Keratinocyte (primary cell): ENCODE data around the gene ZSCAN25.

ENCODE experiments used
- EZH2 ChIP-seq: IDR thresholded peaks from one replicate; pipeline ENCODE4 v1.6.1; 2012; ENCODE audit warnings: inconsistent platforms, mild to moderate bottlenecking, low read length, moderate library complexity
- TF ChIP-seq, protein P1 (sequence below), 3 experiments: IDR thresholded peaks in 1 of 3; conservative IDR thresholded peaks in 1 of 3; optimal IDR thresholded peaks in 1 of 3; 2 replicates in 2 of 3; 3 replicates in 1 of 3; pipeline versions ENCODE3 to v1.5.1; 2011; ENCODE audit warnings: low read length in 3 of 3, mild to moderate bottlenecking in 3 of 3, moderate library complexity in 2 of 3, control low read depth in 1 of 3, inconsistent platforms in 1 of 3; ENCODE audit not compliant: insufficient read depth in 2 of 3; ENCODE audit errors: extremely low read depth in 1 of 3

DNA sequence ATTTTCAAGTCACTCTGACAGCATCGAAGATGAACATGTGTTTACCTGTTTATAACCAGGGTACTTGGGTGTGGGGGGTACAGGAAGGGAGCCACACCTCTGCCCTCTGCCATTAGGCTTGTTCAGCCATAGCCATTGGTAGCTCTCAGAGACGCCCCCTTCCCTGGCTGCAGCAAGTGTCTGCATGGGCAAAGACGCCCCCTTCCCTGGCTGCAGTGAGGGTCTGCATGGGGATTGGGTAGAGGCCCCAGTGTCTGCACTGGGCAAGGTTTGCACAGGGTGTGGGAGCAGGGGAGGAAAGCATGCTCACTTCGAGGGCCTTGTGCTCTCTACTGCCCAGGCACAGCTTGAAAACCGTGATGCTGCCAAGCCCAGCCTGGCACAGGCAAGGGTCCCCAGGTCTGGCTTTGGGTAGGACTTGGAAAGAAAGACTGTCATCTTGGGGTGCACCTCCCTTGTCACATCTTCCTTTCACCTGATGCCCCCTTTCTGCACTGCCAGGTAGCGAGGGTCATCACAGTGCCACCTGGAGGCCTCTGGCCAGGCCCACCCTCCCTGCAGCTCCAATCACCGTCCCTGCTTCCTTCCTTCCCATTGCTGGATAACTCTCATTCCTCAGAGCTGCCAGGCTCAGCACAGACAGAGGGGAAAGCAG is 15.0 kb upstream of the ZSCAN25 start:
- TF ChIP-seq, protein P1, sequence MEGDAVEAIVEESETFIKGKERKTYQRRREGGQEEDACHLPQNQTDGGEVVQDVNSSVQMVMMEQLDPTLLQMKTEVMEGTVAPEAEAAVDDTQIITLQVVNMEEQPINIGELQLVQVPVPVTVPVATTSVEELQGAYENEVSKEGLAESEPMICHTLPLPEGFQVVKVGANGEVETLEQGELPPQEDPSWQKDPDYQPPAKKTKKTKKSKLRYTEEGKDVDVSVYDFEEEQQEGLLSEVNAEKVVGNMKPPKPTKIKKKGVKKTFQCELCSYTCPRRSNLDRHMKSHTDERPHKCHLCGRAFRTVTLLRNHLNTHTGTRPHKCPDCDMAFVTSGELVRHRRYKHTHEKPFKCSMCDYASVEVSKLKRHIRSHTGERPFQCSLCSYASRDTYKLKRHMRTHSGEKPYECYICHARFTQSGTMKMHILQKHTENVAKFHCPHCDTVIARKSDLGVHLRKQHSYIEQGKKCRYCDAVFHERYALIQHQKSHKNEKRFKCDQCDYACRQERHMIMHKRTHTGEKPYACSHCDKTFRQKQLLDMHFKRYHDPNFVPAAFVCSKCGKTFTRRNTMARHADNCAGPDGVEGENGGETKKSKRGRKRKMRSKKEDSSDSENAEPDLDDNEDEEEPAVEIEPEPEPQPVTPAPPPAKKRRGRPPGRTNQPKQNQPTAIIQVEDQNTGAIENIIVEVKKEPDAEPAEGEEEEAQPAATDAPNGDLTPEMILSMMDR (optimal IDR thresholded peaks at IDR 0.05 in 1 of 3, IDR thresholded peaks at IDR 0.05 in 1 of 3, conservative IDR thresholded peaks at IDR 0.05 in 1 of 3; ENCODE audit: extremely low read depth in 1 of 3, insufficient read depth in 2 of 3, low read length in 3 of 3): no peak
- TF ChIP-seq EZH2: no peak
